SJCRH30 (cell line): ENCODE measurements around the gene TTLL10. TPM values are rescaled to one million over a fixed set of nuclear protein-coding genes. Genes with fewer than 3 reads are reported as not detected.

Experiments
- DNase-seq, 2 experiments: peaks; one replicate each; pipeline ENCODE4 v3.0.0-alpha.2; 2015 to 2020
- H3K27ac ChIP-seq: fragments of 250-450 bp; sonication (Bioruptor Pico); 2 replicates; pipeline ENCODE4 v1.5.1; 2020; ENCODE audit warnings: mild to moderate bottlenecking, moderate library complexity
- H3K27me3 ChIP-seq: fragments of 250-450 bp; sonication (Bioruptor Pico); 2 replicates; pipeline ENCODE4 v1.5.1; 2020; ENCODE audit warnings: mild to moderate bottlenecking, moderate library complexity
- H3K36me3 ChIP-seq: fragments of 250-450 bp; sonication (Bioruptor Pico); 2 replicates; pipeline ENCODE4 v1.5.1; 2020; ENCODE audit warnings: mild to moderate bottlenecking, moderate library complexity
- H3K4me1 ChIP-seq: fragments of 250-450 bp; sonication (Bioruptor Pico); 2 replicates; pipeline ENCODE4 v1.5.1; 2020; ENCODE audit warnings: mild to moderate bottlenecking, moderate library complexity
- H3K4me3 ChIP-seq: fragments of 250-450 bp; sonication (Bioruptor Pico); 2 replicates; pipeline ENCODE4 v1.5.1; 2020; ENCODE audit warnings: mild to moderate bottlenecking, moderate library complexity
- H3K9me3 ChIP-seq: fragments of 250-450 bp; sonication (Bioruptor Pico); replicated peaks from 2 replicates; pipeline ENCODE4 v1.5.1; 2020; ENCODE audit warnings: mild to moderate bottlenecking, moderate library complexity
- total RNA-seq: library from RNA; depleted of rRNA; stranded (reverse); fragments of >200 nt; shearing (Covaris generic); gene quantifications from 2 replicates; pipeline ENCODE4 v1.2.3, GENCODE V29; 2014; rRNA removed

The TTLL10 gene
- total RNA-seq, 1 experiment from 2014 or later, result 0.42 TPM

DNA sequence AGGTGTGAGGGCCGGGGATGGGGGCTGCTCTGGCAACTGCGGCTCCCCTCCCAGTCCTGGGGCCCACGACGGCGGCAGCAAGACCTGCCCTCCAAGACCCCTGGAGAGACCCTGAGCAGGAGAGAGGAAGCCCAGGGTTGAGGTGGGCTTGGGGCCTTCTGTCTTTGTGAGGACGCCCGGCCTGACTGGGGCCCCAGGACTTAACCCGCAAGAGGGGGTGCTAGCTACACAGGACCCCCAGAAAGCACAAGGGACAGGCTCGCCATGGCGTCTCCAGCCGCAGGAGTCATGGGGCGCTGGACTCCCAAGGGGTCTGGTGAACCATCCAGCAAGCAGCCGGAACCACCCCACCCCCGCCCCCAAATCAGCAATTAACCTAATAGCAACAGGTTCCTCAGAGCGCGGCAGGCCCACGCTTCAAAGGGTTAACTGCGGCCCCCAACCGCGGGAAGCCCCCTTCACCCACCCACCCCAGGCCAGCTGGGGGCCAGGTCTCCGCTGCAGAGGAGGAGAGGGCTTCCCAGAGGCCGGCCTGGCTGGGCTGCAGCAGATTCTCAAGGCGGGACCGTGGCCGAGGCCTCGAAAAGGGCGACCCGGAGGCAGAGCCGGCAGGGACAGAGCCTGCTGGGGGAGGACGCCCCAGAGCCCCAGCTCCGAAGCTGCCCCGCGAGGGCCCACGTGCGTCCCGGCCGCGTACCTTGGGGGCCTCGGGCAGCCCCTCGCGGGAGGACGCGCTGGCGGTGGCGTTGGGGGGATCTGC is 72.3 kb downstream of the TTLL10 start:
- DNase-seq, result no peak
- no peak overlapping the region for H3K27ac ChIP-seq

DNA sequence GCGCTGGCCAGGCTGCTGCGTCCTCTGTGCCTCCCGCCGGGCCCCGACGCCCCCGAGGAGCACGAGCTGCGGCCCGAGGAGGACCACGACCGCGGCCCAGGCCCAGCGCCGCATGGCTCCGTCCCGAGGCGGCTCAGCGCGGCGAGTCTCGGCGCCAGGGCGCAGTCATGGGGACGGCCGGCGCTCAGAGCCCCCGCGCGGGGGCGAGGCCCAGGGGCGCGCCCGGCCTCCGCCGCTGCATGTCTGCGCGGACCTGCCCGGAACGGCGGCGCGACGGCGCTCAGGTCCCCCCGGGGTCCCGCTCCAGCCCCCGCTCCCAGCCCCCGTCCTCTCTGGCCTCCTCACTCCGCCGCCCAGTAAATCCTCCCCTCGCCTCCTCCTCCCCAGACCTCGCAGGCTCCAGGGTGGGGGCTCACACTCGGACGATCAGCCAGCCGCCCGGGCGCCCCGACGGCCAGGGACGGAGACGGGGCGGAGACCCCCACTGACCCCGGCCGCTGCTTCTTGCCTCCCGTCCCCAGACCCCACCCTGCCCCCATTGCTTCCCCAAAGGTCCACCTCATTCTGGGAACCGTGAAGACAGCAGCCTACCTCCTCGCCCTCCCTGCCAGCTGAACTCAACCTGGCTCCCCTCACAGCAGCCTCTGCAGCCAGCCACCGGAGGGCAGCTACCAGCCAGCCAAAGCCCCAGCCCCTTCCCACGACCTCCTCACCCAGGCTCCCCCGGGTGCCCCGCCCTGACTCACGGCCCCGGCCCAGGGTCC is 73.1 kb downstream of the TTLL10 start, which contains the start of gene C1QTNF12:
C1QTNF12 (minus strand) TSS at position 146 of the 764 bp plus-strand sequence; CDS start at position 114, 32 bp downstream.
- Histone ChIP-seq H3K27me3 (peaks cover 14% of the 10 kb centered on the region; the same call in 1 of the 2 replicates), H3K9me3 (no peaks in the 10 kb centered on the region), H3K27ac (no peak within 1 kb of the TSS), H3K4me3 (no peak within 1 kb of the TSS), H3K4me1 (peaks cover 4% of the 10 kb centered on the region; the same call in 1 of the 2 replicates), H3K36me3 (no peaks in the 10 kb centered on the region)
- DNase-seq, result no peak

More for the DNA sequence above, 72.3 kb downstream of the TTLL10 start:
- Histone ChIP-seq H3K4me3 (no peak overlapping the region), H3K36me3 (no peaks in the 10 kb centered on the region), H3K4me1 (peaks cover 3% of the 10 kb centered on the region; the same call in 1 of the 2 replicates), H3K27me3 (peaks cover 22% of the 10 kb centered on the region), H3K9me3 (no peaks in the 10 kb centered on the region)

DNA sequence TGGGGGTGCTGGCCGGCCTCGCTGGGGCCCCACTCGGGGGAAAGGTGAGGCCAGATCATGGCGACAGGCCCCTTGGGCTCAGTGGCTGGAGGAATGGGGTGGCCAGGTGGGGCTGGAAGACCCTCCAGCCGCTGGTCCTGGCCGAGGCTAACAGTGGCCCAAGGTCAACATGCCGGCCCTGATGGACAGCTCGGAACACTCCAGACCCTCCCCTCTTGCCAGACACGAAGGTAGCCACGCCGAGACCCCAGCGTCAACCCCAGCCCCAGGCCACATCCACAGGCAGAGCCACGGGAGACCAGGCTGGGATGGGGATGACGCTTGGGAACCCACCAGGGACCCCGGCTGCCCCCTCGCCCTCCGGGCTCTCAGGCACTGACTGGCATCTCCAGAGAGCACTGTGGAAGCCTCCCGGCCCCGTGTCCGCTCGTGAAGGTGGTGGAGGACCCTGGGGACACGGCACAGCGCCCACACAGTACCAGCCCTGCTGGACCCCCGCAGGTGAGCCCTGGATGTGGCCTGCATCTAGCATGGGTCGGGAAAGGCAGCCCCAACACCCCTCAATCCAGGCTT is 73.7 kb downstream of the TTLL10 start:
- no peaks in the 10 kb centered on the region for H3K36me3 ChIP-seq
- DNase-seq, result no peak
- peaks cover 8% of the 10 kb centered on the region; the same call in 1 of the 2 replicates for H3K27me3 ChIP-seq
- H3K27ac ChIP-seq, result no peak overlapping the region
- H3K4me1 ChIP-seq, result peaks cover 4% of the 10 kb centered on the region; the same call in 1 of the 2 replicates
- H3K9me3 ChIP-seq, result no peaks in the 10 kb centered on the region
- H3K4me3 ChIP-seq, result no peak overlapping the region

Other genes starting within 250 kb of the TTLL10 start
- 39.0 and 39.2 TPM in 2 replicates for gene SAMD11, start 250.0 kb upstream of the TTLL10 start, total RNA-seq
- gene NOC2L, start 214.6 kb upstream of the TTLL10 start, total RNA-seq, result 147 and 150 TPM in 2 replicates
- gene KLHL17, start 213.3 kb upstream of the TTLL10 start, total RNA-seq, result 8.4 and 15.1 TPM in 2 replicates
- 0.04 and 0.05 TPM in 2 replicates for gene PLEKHN1, start 207.4 kb upstream of the TTLL10 start, total RNA-seq
- 0.13 TPM in 1 of 2 replicates, not detected in the other for gene PERM1, start 191.8 kb upstream of the TTLL10 start, total RNA-seq
- 15.3 and 15.9 TPM in 2 replicates for gene HES4, start 173.8 kb upstream of the TTLL10 start, total RNA-seq
- 5.1 and 12.6 TPM in 2 replicates for gene ISG15, start 160.4 kb upstream of the TTLL10 start, total RNA-seq
- gene AGRN, start 153.8 kb upstream of the TTLL10 start, total RNA-seq, result 10.4 and 13.7 TPM in 2 replicates
- gene RNF223, start 99.6 kb upstream of the TTLL10 start, total RNA-seq, result not detected in 2 replicates
- 19.9 and 20.8 TPM in 2 replicates for gene C1orf159, start 57.8 kb upstream of the TTLL10 start, total RNA-seq
- 0.33 and 0.93 TPM in 2 replicates for gene TNFRSF18, start 32.7 kb downstream of the TTLL10 start, total RNA-seq
- gene TNFRSF4, start 40.3 kb downstream of the TTLL10 start, total RNA-seq, result 2.8 and 4.7 TPM in 2 replicates
- 86.7 and 87.1 TPM in 2 replicates for gene SDF4, start 58.1 kb downstream of the TTLL10 start, total RNA-seq
- gene B3GALT6, start 58.4 kb downstream of the TTLL10 start, total RNA-seq, result 32.4 and 33.4 TPM in 2 replicates
- 0.30 TPM in 1 of 2 replicates, not detected in the other for gene C1QTNF12, start 72.8 kb downstream of the TTLL10 start, total RNA-seq
- gene UBE2J2, start 100.0 kb downstream of the TTLL10 start, total RNA-seq, result 109 and 115 TPM in 2 replicates
- gene SCNN1D, start 106.6 kb downstream of the TTLL10 start, total RNA-seq, result 1.1 and 2.2 TPM in 2 replicates
- gene ACAP3, start 134.1 kb downstream of the TTLL10 start, total RNA-seq, result 18.7 and 27.4 TPM in 2 replicates
- 23.9 and 25.3 TPM in 2 replicates for gene PUSL1, start 134.7 kb downstream of the TTLL10 start, total RNA-seq
- gene INTS11, start 150.8 kb downstream of the TTLL10 start, total RNA-seq, result 66.0 and 78.7 TPM in 2 replicates
- gene CPTP, start 150.9 kb downstream of the TTLL10 start, total RNA-seq, result 22.1 and 22.3 TPM in 2 replicates
- gene TAS1R3, start 157.4 kb downstream of the TTLL10 start, total RNA-seq, result 0.15 and 0.47 TPM in 2 replicates
- gene DVL1, start 175.5 kb downstream of the TTLL10 start, total RNA-seq, result 45.8 and 52.5 TPM in 2 replicates
- 11.3 and 13.8 TPM in 2 replicates for gene MXRA8, start 184.7 kb downstream of the TTLL10 start, total RNA-seq
- gene AURKAIP1, start 201.3 kb downstream of the TTLL10 start, total RNA-seq, result 177 and 208 TPM in 2 replicates
- 124 and 196 TPM in 2 replicates for gene CCNL2, start 225.5 kb downstream of the TTLL10 start, total RNA-seq
- 229 and 236 TPM in 2 replicates for gene MRPL20, start 233.4 kb downstream of the TTLL10 start, total RNA-seq
- 6.1 and 6.2 TPM in 2 replicates for gene ANKRD65, start 247.4 kb downstream of the TTLL10 start, total RNA-seq